Upper lobe of left lung (tissue), 4 donors: Measurements from ENCODE around the gene OR11H6.

Experiments used
- EP300 ChIP-seq, 4 donors: sonication (generic); formaldehyde crosslinking; IDR thresholded peaks; one replicate each; pipeline ENCODE4 v1.5.1; 2017; ENCODE audit warnings: antibody characterized with exemption in 4 of 4, control low read depth in 2 of 4
- POLR2A ChIP-seq, 4 donors: fragments of 450-650 bp; IDR thresholded peaks; one replicate each; pipeline ENCODE4 v1.5.1; 2016 to 2017; ENCODE audit warnings: antibody characterized with exemption in 4 of 4, mild to moderate bottlenecking in 2 of 4
- POLR2AphosphoS5 ChIP-seq, 2 donors: sonication (generic); formaldehyde crosslinking; IDR thresholded peaks; one replicate each; pipeline ENCODE4 v1.5.1; 2017; ENCODE audit warnings: antibody characterized with exemption in 2 of 2
- TF ChIP-seq, protein P1 (sequence below), 6 experiments: fragments of 450-650 bp in 4 of 6; fragments of 200-600 bp in 2 of 6; sonication (generic) in 2 of 6; IDR thresholded peaks; one replicate each; pipeline ENCODE4 v1.5.1; 2016 to 2019; ENCODE audit warnings: antibody characterized with exemption in 6 of 6

DNA sequence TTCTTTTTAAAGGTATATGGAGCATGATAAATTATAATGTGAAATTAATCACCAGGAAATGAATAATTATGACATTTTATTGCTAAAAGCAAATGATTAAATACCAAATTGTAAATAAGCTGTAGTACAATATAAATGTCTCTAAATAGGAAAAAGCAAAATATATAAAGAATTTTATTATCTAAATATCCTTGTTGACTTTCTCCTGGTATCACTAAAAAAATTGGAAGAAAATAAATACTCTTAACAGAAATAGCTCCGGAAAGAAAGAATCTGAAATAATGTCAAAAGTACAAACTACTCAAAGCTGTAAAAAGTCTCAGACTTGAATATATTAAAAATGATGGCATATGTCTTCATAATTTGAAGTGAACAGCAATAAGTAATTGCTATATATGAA, 5.2 kb downstream of the OR11H6 start, which contains the start of gene OR11H7:
- TF ChIP-seq POLR2AphosphoS5 (IDR thresholded peaks at IDR 0.05) (no peak), POLR2A (IDR thresholded peaks at IDR 0.05) (no peak), EP300 (IDR thresholded peaks at IDR 0.05) (no peak)
- TF ChIP-seq, protein P1, sequence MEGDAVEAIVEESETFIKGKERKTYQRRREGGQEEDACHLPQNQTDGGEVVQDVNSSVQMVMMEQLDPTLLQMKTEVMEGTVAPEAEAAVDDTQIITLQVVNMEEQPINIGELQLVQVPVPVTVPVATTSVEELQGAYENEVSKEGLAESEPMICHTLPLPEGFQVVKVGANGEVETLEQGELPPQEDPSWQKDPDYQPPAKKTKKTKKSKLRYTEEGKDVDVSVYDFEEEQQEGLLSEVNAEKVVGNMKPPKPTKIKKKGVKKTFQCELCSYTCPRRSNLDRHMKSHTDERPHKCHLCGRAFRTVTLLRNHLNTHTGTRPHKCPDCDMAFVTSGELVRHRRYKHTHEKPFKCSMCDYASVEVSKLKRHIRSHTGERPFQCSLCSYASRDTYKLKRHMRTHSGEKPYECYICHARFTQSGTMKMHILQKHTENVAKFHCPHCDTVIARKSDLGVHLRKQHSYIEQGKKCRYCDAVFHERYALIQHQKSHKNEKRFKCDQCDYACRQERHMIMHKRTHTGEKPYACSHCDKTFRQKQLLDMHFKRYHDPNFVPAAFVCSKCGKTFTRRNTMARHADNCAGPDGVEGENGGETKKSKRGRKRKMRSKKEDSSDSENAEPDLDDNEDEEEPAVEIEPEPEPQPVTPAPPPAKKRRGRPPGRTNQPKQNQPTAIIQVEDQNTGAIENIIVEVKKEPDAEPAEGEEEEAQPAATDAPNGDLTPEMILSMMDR (IDR thresholded peaks at IDR 0.05), result no peak
